GM12878 (cell line): ENCODE results near the gene WARS2. TPM values are rescaled to one million over a fixed set of nuclear protein-coding genes. Genes with fewer than 3 reads are reported as not detected.

Experiments
- ATAC-seq: fragments of 200-7000 bp; cut with Tn5 transposase; 3 replicates; pipeline ENCODE4 v1.9.1; 2020; ENCODE audit warnings: mild to moderate bottlenecking, moderate library complexity
- BruUV-seq: library from RNA; stranded (reverse); fragments of 400-500 nt; replicated peaks from 2 replicates; lab custom pipeline; 2021; lab: Mats Ljungman, UMichigan
- CTCF ChIA-PET: fragments of 300-600 bp; sonication (Branson Sonifier 250); formaldehyde crosslinking; extraction: SDS; loops from one replicate; lab custom pipeline; 2021; ENCODE audit warnings: inconsistent platforms; lab: Yijun Ruan, JAX
- POLR2A ChIA-PET: fragments of 350-600 bp; formaldehyde crosslinking; extraction: SDS; loops from one replicate; lab custom pipeline; 2021; ENCODE audit warnings: inconsistent platforms; lab: Charles Lee
- RAD21 ChIA-PET: fragments of 300-600 bp; sonication (Branson Sonifier 250); formaldehyde crosslinking; loops from one replicate; lab custom pipeline; 2023; ENCODE audit warnings: antibody characterized with exemption; ENCODE audit not compliant: unreplicated experiment; lab: Charles Lee
- SMC1A ChIA-PET: fragments of 300-600 bp; sonication (Branson Sonifier 250); formaldehyde crosslinking; loops from one replicate; lab custom pipeline; 2023; ENCODE audit not compliant: unreplicated experiment, uncharacterized antibody; lab: Charles Lee
- DNase-seq: peaks from one replicate; pipeline ENCODE4 v3.0.0-alpha.2; 2011; ENCODE audit warnings: low read depth, low spot score
- FAIRE-seq: peaks from 3 replicates; lab custom pipeline; 2011; peaks lifted over from hg19 to GRCh38; lab: Jason Lieb, UNC
- H2AFZ ChIP-seq: 2 replicates; pipeline ENCODE4 v1.6.0; 2011; ENCODE audit warnings: low read depth, low read length, control low read depth; ENCODE audit not compliant: control insufficient read depth
- H3K27ac ChIP-seq: 2 replicates; pipeline ENCODE4 v1.5.1; 2011; ENCODE audit warnings: control low read depth; ENCODE audit not compliant: control insufficient read depth, insufficient read depth
- H3K27me3 ChIP-seq, 2 experiments: replicated peaks in 1 of 2; 2 replicates each; pipeline versions ENCODE4 v1.6.0 to v1.6.1; 2011; ENCODE audit warnings: low read length in 1 of 2; ENCODE audit not compliant: control insufficient read depth in 2 of 2, insufficient read depth in 2 of 2
- H3K36me3 ChIP-seq, 2 experiments: 2 replicates each; pipeline ENCODE4 v1.5.1; 2011; ENCODE audit warnings: low read length in 1 of 2; ENCODE audit not compliant: control insufficient read depth in 2 of 2, insufficient read depth in 2 of 2
- H3K4me1 ChIP-seq: 2 replicates; pipeline ENCODE4 v1.6.1; 2011; ENCODE audit warnings: mild to moderate bottlenecking, low read length, moderate library complexity, mixed read lengths; ENCODE audit not compliant: control insufficient read depth, insufficient read depth
- H3K4me2 ChIP-seq: 2 replicates; pipeline ENCODE4 v1.6.0; 2011; ENCODE audit warnings: control low read depth; ENCODE audit not compliant: control insufficient read depth, insufficient read depth
- H3K4me3 ChIP-seq: fragments of 200-600 bp; sonication (generic); 2 replicates; pipeline ENCODE4 v1.5.1; 2016
- H3K79me2 ChIP-seq: 2 replicates; pipeline ENCODE4 v1.6.0; 2011; ENCODE audit warnings: low read length; ENCODE audit not compliant: control insufficient read depth, insufficient read depth
- H3K9ac ChIP-seq: 2 replicates; pipeline ENCODE4 v1.8.0; 2011; ENCODE audit warnings: low read length, control low read depth, mixed read lengths; ENCODE audit not compliant: control insufficient read depth, insufficient read depth
- H3K9me3 ChIP-seq: replicated peaks from 3 replicates; pipeline ENCODE4 v1.5.1; 2011; ENCODE audit warnings: mild to moderate bottlenecking, low read length; ENCODE audit not compliant: control insufficient read depth, insufficient read depth
- H4K20me1 ChIP-seq: 2 replicates; pipeline ENCODE4 v1.6.0; 2011; ENCODE audit not compliant: control insufficient read depth, insufficient read depth
- EP300 ChIP-seq, 2 experiments: fragments of 150-350 bp in 1 of 2; IDR thresholded peaks; 2 replicates each; pipeline ENCODE4 v1.6.1; 2011 to 2012; ENCODE audit warnings: low read depth in 2 of 2, low read length in 2 of 2, borderline replicate concordance in 1 of 2, improper control_type of control experiment in 1 of 2, inconsistent platforms in 1 of 2; ENCODE audit not compliant: control insufficient read depth in 1 of 2
- KDM1A ChIP-seq: fragments of 200-600 bp; sonication (generic); IDR thresholded peaks from 2 replicates; pipeline ENCODE4 v1.6.1; 2016; ENCODE audit warnings: borderline replicate concordance
- KLF5 ChIP-seq: fragments of 450-650 bp; IDR thresholded peaks from 2 replicates; pipeline ENCODE4 v1.6.1; 2014; ENCODE audit warnings: mild to moderate bottlenecking; ENCODE audit not compliant: partially characterized antibody
- MEF2A ChIP-seq: IDR thresholded peaks from 2 replicates; pipeline ENCODE4 v1.6.1; 2011; ENCODE audit warnings: low read depth, mild to moderate bottlenecking, low read length, moderate library complexity; ENCODE audit not compliant: insufficient read depth
- MLLT1 ChIP-seq: fragments of 450-650 bp; IDR thresholded peaks from 2 replicates; pipeline ENCODE4 v1.6.1; 2016; ENCODE audit warnings: mild to moderate bottlenecking
- MXI1 ChIP-seq: fragments of 150-350 bp; IDR thresholded peaks from 2 replicates; pipeline ENCODE4 v1.6.1; 2011; ENCODE audit warnings: low read depth, mild to moderate bottlenecking, inconsistent platforms, low read length, improper control_type of control experiment
- MYC ChIP-seq: IDR thresholded peaks from 2 replicates; pipeline ENCODE4 v1.6.1; 2011; ENCODE audit warnings: mild to moderate bottlenecking, low read length, moderate library complexity, inconsistent platforms; ENCODE audit not compliant: insufficient read depth, insufficient replicate concordance, insufficient read length, severe bottlenecking
- RCOR1 ChIP-seq: conservative IDR thresholded peaks from 2 replicates; pipeline ENCODE4 v1.6.1; 2012; ENCODE audit warnings: low read depth, low read length, improper control_type of control experiment
- RUNX3 ChIP-seq: IDR thresholded peaks from 2 replicates; pipeline ENCODE4 v1.6.1; 2012; ENCODE audit warnings: low read length, inconsistent platforms
- SIX5 ChIP-seq: IDR thresholded peaks from 2 replicates; pipeline ENCODE4 v1.6.1; 2011; ENCODE audit warnings: mild to moderate bottlenecking, low read depth, low read length, moderate library complexity; ENCODE audit not compliant: severe bottlenecking
- SREBF2 ChIP-seq: IDR thresholded peaks from 2 replicates; pipeline ENCODE4 v1.6.1; 2012; ENCODE audit warnings: mild to moderate bottlenecking, low read length
- USF2 ChIP-seq: IDR thresholded peaks from 2 replicates; pipeline ENCODE4 v1.6.1; 2011; ENCODE audit warnings: low read depth, low read length, improper control_type of control experiment, borderline replicate concordance
- ZNF622 ChIP-seq: fragments of 450-650 bp; IDR thresholded peaks from 2 replicates; pipeline ENCODE4 v1.6.1; 2017; ENCODE audit warnings: mild to moderate bottlenecking, inconsistent platforms
- WGBS: methylation state at CpG from one replicate; pipeline ENCODE4 v1.1.6; 2016; ENCODE audit warnings: low lambda C conversion rate; ENCODE audit not compliant: insufficient replicate concordance, insufficient coverage; ENCODE audit errors: missing lambda C conversion rate; 5-methylcytosine and 5-hydroxymethylcytosine counted together
- in situ Hi-C: fragments of 300-500 bp; cut with MboI; formaldehyde crosslinking; loops from 9 replicates; pipeline ENCODE4 v1.14.3; 2018; ENCODE audit warnings: mixed read lengths
- intact Hi-C: fragments of 100-400 bp; cut with micrococcal nuclease; formaldehyde crosslinking; loops from one replicate; pipeline ENCODE4 v1.14.2; 2022; ENCODE audit not compliant: unreplicated experiment
- polyA plus RNA-seq, 11 experiments: library from polyadenylated mRNA; depleted of rRNA in 4 of 11; unstranded in 6 of 11; stranded (reverse) in 5 of 11; fragments of >200 nt; fragmentation: Nextera tagmentation in 4 of 11; fragmentation: Illumina TruSeq in 1 of 11; extraction: Ambion mirVana in 4 of 11; extraction: Trizol in 1 of 11; gene quantifications; 1 replicate in 1 of 11; 2 replicates in 10 of 11; pipeline versions ENCODE4 v1.2.1 to v1.2.3, GENCODE V29; 2011 to 2016; ENCODE audit warnings: inconsistent platforms in 2 of 11, missing spikeins in 2 of 11, low read depth in 1 of 11
- total RNA-seq, 4 experiments: library from RNA; depleted of rRNA in 3 of 4; stranded (reverse); fragments of >200 nt in 3 of 4; fragmentation: Illumina TruSeq in 1 of 4; extraction: Trizol in 1 of 4; gene quantifications; 2 replicates each; pipeline versions ENCODE4 v1.2.1 to v1.2.3, GENCODE V29; 2013 to 2021
- TF ChIP-seq, protein P1 (sequence below): fragments of 450-650 bp; IDR thresholded peaks from 2 replicates; pipeline ENCODE4 v1.6.1; 2017; ENCODE audit warnings: borderline replicate concordance
- TF ChIP-seq, protein P2 (sequence below): IDR thresholded peaks from 2 replicates; pipeline ENCODE4 v1.6.1; 2012; ENCODE audit warnings: low read depth, low read length, improper control_type of control experiment
- TF ChIP-seq, protein P3 (sequence below): fragments of 450-650 bp; conservative IDR thresholded peaks from 2 replicates; pipeline ENCODE4 v1.6.1; 2017; ENCODE audit warnings: mild to moderate bottlenecking, moderate library complexity

The WARS2 gene
- total and polyA plus RNA-seq, 10 of the 15 experiments (the other 5 are each of a cell fraction or from before 2014, with no cell fraction given), result 5.5 to 22.2 (median 14.4) TPM

DNA sequence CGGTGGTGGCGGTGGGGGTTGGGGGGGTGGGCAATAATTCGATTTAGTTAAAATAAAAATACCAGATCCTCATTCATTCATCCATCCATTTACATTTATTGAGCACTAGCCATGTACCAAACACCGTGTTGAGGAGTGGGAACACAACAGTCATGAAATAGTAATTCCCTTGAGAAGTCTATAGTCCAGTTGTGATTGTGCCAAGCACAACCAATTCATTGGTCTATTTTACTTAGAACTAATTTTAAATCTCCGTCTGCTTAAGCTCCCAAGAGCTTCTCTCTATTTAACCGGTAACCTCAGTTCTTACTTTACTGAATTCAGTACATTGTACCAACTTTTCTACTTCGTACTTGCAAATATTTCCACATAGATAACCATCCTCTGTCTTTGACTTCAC is 38.4 kb downstream of the WARS2 start:
- Histone ChIP-seq H2AFZ (no peak overlapping the region), H3K79me2 (no peaks in the 10 kb centered on the region), H3K4me1 (no peaks in the 10 kb centered on the region), H4K20me1 (no peaks in the 10 kb centered on the region), H3K36me3 (no peaks in the 10 kb centered on the region), H3K27me3 (no peaks in the 10 kb centered on the region), H3K9ac (no peak overlapping the region), H3K4me3 (no peak overlapping the region), H3K9me3 (no peaks in the 10 kb centered on the region; the same call in 2 of the 3 replicates), H3K27ac (no peak overlapping the region), H3K4me2 (no peak overlapping the region)
- ATAC-seq (no peak), FAIRE-seq (no peak), DNase-seq (no peak)
- ChIA-PET POLR2A (no interaction called here), RAD21 (no interaction called here), SMC1A (interaction anchor here (1.2 kb wide), 1 partner anchor 10 kb away, joined by 5 read pairs; no protein-coding TSS in a partner anchor), CTCF (no interaction called here)
- intact Hi-C loops, result no loop called here
- 98% methylated on average over 7 of the region's 7 CpGs for WGBS
- BruUV-seq, result no TSS peak
- in situ Hi-C loops, result no loop called here
- TF ChIP-seq MEF2A (no peak), KDM1A (no peak), EP300 (IDR thresholded peaks at IDR 0.05; ENCODE audit: borderline replicate concordance in 1 of 2, control insufficient read depth in 1 of 2, low read depth in 2 of 2, low read length in 2 of 2) (no peak), SREBF2 (no peak), RCOR1 (no peak), SIX5 (no peak), USF2 (no peak), MLLT1 (no peak), KLF5 (no peak), MXI1 (no peak), RUNX3 (no peak), MYC (no peak), ZNF622 (no peak)
- TF ChIP-seq, protein P1, sequence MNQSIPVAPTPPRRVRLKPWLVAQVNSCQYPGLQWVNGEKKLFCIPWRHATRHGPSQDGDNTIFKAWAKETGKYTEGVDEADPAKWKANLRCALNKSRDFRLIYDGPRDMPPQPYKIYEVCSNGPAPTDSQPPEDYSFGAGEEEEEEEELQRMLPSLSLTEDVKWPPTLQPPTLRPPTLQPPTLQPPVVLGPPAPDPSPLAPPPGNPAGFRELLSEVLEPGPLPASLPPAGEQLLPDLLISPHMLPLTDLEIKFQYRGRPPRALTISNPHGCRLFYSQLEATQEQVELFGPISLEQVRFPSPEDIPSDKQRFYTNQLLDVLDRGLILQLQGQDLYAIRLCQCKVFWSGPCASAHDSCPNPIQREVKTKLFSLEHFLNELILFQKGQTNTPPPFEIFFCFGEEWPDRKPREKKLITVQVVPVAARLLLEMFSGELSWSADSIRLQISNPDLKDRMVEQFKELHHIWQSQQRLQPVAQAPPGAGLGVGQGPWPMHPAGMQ, result no peak
- TF ChIP-seq, protein P2, sequence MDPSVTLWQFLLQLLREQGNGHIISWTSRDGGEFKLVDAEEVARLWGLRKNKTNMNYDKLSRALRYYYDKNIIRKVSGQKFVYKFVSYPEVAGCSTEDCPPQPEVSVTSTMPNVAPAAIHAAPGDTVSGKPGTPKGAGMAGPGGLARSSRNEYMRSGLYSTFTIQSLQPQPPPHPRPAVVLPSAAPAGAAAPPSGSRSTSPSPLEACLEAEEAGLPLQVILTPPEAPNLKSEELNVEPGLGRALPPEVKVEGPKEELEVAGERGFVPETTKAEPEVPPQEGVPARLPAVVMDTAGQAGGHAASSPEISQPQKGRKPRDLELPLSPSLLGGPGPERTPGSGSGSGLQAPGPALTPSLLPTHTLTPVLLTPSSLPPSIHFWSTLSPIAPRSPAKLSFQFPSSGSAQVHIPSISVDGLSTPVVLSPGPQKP, result no peak
- TF ChIP-seq, protein P3, sequence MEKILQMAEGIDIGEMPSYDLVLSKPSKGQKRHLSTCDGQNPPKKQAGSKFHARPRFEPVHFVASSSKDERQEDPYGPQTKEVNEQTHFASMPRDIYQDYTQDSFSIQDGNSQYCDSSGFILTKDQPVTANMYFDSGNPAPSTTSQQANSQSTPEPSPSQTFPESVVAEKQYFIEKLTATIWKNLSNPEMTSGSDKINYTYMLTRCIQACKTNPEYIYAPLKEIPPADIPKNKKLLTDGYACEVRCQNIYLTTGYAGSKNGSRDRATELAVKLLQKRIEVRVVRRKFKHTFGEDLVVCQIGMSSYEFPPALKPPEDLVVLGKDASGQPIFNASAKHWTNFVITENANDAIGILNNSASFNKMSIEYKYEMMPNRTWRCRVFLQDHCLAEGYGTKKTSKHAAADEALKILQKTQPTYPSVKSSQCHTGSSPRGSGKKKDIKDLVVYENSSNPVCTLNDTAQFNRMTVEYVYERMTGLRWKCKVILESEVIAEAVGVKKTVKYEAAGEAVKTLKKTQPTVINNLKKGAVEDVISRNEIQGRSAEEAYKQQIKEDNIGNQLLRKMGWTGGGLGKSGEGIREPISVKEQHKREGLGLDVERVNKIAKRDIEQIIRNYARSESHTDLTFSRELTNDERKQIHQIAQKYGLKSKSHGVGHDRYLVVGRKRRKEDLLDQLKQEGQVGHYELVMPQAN, result no peak
